ENCODE data around the gene IER2. TPM values are rescaled to one million over a fixed set of nuclear protein-coding genes. Genes with fewer than 3 reads are reported as not detected.
"Not testable (repeated sequence)": the region's sequence is repeated elsewhere in the genome, so short reads cannot be mapped to it uniquely, and the experiment has no call there.

IER2 gene
- total RNA-seq, 1 experiment from 2014 or later: 14.6 TPM

DNA sequence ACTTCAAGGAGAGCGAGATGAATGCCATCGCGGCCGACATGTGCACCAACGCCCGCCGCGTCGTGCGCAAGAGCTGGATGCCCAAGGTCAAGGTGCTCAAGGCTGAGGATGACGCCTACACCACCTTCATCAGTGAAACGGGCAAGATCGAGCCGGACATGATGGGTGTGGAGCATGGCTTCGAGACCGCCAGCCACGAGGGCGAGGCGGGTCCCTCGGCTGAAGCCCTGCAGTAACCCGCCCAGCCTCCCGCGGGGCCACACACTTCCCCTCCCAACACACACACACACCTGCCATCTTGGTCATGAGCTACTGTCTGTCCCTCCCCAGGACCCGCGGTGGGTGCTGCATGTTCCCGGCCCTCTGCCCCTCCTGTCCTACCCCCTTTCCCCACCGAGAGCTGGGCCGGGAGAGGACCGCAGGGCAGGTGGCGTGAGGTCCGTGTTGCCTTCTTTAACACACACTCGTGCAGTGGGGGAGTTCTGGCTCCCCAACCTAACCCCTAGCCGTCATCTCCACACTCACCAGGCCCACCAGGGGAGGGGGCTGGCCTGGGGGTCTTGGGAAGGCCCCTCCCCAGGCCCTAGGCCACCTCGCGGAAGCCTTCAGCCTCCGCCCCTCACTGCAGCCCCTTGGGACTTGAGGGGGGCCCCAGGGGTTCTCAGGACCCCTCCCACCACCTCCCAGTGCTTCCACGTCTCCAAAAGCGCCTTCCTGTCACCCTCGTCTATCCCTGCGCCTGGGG, 11.9 kb upstream of the IER2 start:
- DNase-seq (ENCODE audit: low spot score): no peak

DNA sequence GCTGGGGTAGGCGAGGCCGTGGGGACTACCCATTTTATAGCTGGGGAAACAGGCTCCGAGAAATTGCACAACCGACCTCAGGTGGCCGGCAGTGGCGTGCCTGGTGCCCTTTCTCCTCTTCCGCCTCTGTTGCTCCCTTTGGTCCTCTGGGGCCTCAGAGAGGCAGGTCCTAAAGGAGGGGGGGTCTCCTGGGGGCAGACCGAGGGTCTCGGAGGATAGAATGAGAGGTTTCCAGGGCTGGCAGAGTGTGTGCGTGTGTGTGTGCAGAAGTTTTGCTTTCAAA, 11.4 kb upstream of the IER2 start:
- DNase-seq (ENCODE audit: low spot score): no peak

DNA sequence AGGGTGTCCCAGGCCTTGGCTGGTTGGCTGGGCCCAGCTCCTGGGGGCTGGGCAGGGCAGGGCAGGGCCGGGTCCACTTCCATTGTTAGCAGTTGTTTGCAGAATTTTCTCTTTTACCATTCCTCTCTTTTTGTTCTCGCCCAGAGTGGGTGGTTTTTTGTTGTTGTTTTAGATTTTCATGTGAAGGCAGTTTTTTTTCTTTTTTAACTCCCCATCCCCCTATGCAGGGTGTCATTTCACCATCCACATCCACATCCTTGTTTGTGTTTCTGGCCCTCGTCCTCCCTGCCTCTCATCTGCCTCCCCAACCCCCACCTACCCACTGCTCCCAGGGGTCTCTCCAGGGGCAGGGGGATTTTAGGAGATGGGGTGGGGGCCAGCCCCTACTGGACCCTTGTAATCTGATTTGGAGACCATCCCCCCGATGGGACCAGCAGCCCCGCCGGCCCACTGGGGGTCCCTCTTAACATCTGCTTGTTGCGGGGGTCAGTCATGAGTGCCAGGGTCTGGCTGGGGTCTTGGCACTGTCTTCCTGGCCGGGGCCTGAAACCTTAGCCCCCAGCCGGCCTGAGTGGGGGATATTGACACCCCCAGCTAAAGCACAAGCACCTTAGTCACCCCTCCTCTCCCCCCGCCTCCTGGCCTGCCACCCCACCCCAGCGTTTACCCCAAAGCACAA, 10.4 kb upstream of the IER2 start:
- DNase-seq (ENCODE audit: low spot score): no peak

DNA sequence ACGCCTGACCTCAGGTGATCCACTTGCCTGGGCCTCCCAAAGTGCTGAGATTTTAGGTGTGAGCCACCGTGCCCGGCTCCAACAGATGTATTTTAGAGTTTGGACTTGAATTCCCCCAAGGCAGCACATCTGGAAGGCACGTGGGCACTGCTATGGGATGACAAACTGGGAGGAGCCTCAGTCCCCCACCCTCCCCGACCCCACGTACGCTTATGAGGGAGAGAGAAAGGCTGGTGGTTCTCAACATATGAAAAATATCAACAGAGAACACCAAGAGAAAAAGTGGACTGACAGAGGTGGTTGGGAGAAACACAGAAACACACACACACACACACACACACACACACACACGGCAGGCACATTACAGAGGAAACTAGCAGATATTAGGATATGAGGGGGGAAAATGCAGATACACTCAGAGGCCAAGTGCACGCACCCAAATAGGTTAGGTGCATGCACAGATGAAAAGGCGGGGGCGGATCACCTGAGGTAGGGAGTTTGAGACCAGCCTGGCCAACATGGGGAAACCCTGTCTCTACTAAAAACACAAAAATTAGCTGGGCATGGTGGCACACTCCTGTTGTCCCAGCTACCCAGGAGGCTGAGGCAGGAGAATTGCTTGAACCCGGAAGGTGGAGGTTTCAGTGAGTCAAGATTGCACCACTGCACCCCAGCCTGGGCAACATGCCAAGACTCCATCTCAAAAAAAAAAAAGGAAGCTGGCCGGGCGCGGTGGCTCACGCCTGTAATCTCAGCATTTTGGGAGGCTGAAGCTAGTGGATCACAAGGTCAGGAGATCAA, 3.2 kb upstream of the IER2 start:
- DNase-seq (ENCODE audit: low spot score): no peak

DNA sequence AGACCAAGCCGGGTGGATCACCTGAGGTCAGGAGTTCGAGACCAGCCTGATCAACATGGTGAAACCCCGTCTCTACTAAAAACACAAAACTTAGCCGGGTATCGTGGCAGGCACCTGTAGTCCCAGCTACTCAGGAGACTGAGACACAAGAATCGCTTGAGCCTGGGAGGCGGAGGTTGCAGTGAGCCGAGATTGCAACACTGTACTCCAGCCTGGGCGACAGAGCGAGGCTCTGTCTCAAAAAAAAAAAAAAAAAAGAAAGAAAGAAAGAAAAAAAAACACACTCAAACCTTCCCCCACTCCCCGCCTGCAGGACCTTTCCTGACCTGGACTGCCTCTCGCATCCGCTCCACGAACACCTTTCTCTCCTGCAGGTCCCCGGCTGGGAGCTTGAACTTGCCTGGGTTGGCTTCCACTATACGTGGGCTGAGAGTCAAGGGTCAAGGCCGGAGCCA, 1.0 kb upstream of the IER2 start:
- DNase-seq (ENCODE audit: low spot score): not testable (repeated sequence)

DNA sequence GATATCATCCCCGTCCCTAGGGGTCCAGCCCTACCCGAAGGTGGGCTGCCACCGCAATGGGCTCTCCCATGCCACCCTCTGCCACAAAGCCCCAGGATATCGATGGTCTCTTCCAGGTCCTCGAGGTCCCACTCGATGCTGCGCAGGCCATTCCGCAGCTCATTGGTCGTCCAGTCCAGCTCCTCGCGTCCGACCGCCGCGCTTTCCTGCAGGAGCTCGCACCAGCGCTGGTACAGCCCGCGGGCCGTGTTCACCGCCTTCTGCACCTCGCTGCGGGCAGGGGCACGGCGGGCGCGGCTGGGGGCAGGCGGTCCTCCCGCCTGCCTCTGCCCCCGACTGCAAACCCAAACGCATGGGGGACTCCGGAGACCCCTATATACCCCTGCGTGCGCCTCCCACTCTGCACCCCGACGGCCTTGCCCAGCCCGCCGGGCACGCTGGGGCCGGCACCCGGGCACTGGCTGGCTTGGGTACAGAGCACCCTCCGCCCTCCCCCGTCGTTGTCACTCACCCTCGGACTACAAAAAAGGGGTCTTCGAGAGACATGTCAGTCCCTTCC, 504 bp upstream of the IER2 start:
- DNase-seq (ENCODE audit: low spot score): no peak

DNA sequence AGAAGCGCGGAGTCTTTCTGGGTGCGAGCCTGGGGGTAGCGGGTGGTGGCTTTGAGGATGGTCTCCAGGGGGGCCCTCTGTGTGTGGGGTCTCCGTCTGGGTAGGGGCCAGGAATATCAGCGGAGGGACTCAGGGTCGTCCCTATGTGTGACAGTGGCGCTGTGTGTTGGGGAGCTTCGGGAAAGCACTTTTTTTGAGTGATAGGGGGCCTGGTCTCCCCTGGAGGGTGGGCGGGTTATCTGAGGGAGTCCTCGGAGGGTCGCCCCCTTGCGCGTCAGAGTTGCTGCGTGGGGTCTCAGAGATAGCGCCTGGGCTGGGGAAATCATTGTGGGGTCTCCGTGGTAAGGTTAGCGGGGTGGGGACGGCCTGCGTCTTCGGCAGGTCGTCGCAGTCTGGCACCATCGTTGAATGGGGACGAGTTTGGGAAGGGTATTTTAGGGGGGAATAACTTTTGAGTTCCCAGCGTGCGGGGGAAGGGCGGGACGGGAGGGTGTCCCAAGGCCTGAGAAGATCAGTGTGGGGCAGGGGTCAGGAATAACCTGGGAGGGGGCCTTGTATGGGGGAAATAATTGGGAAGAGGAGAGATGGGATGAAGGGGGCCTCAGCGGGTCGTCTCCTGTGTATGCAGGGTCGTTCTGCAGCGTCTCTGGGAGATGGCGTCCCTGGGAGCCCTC, 857 bp downstream of the IER2 start:
- no peak for DNase-seq (ENCODE audit: low spot score)

DNA sequence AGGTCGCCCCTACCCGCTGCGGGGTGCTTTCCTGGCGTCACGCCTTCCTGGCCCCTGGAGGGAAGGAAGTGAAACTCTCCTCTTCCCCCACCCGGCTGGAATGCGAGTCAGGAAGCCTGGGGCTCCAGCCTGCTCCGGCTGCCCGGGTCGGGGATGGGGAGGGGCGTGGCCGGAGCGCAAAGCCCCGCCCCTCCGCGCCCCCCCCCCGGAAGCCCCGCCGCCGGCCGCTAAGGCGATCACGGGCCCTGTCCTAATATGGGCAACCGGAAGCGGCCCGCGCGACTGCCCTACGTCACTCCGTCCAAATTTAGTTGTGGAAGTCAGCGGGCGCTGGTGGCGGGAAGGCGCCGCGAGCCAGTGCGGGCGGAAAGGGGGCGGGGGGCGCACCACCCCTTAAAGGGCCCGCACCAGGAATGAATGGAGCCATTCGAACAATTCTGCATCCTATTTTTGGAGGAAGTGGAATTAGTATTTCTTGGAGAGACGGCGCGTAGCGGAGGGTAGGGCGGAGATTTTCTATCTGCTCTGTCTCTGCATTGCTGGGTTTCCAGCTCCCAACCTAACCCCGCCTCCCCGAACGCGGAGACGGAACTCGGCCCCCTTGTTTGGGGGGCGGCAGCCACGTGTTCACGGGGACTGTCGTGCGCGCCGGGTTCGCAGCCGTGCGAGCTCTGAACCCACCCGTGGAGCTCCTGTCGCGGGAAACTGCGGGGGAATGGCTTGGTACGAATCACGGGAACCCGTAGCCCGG, 1.6 kb downstream of the IER2 start:
- DNase-seq (ENCODE audit: low spot score): peak; percentile 95

DNA sequence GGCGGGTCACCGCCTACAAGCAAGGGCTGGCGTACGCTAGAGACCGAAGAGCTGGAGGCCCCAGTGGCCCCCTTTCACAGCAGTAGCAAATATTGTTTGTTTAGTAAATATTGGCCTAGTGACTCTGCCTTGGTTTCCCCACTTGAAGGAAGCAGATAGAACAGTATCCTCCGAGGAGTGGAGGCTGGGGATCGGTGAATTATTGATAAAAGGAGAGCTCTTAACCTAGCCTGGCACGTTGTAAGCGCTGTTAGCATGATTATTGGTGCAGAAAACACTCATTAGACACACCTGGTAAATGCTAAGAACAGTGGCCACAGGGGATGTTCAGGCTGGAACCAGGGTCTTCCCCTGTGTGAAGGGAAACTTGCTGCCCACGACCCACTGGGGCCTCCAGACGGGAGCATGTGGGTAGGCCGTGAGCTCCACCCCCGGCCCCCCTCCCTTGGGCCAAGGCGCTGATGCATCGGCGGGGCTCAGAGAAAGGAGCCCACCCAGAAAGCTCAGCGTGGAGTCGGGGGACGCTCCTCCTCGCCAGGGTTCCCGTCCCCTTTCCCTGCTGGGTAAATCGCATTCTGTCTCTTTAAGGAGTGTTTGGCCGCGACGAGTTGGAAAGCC, 2.3 kb downstream of the IER2 start:
- DNase-seq (ENCODE audit: low spot score): no peak

DNA sequence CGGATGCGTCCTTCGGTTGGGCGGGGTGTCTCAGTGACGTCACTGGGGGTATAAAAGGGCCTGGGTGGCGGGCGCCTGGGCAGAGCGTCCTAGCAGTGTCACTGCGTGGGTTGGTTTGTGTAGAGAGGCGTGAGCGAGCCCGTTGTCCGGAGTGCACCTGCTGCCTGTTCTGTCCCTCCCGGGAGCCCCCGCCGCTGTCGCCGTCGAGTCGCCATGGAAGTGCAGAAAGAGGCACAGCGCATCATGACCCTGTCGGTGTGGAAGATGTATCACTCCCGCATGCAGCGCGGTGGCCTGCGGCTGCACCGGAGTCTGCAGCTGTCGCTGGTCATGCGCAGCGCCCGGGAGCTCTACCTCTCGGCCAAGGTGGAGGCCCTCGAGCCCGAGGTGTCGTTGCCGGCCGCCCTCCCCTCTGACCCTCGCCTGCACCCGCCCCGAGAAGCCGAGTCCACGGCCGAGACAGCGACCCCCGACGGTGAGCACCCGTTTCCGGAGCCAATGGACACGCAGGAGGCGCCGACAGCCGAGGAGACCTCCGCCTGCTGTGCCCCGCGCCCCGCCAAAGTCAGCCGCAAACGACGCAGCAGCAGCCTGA, 2.9 kb downstream of the IER2 start:
- peak; percentile 95 for DNase-seq (ENCODE audit: low spot score)

DNA sequence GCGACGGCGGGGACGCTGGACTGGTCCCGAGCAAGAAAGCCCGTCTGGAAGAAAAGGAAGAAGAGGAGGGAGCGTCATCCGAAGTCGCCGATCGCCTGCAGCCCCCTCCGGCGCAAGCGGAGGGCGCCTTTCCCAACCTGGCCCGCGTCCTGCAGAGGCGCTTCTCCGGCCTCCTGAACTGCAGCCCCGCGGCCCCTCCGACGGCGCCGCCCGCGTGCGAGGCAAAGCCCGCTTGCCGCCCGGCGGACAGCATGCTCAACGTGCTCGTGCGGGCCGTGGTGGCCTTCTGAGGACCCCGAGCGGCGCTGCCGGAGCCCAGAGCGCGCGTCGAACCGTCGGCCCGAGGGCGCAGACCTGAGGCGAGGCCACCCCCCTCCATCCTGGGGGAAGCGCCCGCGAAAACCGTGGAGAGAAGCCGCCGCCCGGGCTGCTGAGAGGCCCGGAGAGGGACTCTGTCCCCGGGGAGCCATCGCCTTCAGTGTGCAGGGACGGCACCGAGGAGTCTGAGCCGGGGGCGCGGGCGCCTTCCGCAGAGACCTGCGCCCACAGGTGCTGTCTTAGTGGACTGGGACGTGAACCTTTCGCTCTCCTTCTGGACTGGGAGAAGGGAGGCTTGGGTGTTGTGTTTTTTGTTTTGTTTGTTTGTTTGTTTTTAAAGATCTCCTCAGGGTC, 3.5 kb downstream of the IER2 start:
- DNase-seq (ENCODE audit: low spot score): no peak

DNA sequence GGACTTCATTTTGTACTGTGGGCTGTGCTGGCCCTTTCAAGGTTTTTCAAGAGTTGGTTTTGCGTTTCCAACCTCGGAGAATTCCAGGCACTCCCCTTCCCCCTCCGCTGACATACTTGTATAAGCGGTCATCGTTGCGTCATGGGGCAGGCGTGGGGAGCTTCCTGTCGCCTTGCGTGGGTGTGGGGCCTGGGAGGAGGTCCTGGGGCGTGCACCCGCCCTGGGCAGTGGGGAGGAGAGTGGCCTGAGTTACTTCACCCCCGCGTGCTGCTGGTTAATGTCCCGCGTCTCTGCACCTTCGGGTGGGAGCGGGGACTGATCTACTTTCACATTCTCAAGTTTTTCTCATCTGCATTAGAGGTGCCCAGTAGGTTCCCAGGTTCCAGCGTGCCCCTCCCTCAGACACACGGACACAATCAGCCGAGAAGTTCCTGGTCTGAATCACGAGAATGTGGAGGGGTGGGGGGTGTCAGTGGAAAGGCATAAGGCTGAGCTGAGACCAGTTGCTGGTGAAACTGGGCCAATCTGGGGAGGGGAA, 4.1 kb downstream of the IER2 start:
- peak; percentile 59 for DNase-seq (ENCODE audit: low spot score)

DNA sequence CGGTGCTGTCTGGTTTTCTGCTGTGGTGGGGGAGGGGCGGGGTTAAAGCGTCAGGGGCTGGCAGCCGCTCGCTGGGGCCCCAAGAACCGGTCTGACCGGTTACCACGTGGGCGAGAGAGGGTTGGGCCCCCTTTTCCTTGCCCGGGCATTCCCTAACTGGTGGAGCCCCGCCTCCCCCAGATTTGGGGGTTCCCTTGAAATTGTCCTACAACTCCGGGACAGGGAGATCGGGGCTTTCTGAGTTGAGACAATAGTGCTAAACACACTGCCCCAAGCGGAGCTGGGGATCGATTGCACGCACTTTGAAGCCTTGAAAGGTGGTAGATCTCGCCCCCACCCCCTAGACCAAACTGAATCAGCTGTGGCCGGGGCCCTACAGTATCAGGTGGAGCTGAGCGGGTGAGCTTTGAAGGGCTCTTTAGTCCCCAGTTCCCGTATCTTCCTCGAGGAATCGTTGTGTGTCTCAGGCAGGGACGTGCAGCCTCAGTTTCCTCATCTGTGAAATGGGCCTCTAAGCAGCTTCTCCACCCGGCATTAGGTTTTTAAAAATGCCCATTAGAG, 4.8 kb downstream of the IER2 start:
- peak; percentile 65 for DNase-seq (ENCODE audit: low spot score)

DNA sequence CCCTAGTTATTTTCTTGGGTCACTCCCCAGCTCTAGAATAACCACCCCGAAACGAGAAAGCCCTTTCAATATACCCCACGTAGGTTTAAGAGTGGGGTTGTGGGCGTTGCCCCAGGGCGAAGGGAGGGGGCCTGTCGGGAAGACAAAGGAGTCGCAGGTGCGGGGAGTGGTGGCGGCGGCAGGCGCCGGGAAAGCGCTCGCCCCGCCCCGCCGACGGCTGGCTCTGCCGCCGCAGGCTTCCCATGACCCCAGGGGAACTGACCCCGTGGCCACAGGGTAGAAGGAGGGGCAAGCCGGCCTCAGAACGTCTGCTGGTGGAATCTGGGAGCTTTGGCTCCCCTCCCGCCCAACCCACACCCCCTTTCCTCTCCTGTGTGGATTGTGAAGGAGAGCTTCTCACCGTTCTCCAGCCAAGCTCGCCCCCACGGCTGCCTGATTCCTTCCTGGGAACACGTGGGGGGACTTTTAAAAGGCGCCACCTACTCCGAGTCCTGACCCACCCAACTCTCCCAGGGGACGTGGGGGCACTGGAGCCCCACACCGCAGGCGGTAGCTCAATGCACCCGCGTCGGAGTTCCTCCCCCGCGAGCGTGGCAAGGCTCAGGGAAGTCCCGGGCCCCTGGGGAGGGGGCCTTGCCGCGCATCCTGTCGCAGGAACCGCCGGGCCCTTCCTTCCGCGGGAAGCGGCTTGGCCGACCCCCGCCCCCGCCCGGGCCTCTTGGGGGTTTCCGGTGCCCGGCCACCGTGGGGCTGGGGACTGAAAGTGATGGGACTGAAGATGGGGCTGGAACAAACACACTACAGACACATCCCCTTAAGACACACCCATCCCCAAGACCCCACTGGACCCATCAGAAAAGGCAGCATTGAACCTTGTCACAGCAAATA, 5.5 kb downstream of the IER2 start:
- DNase-seq (ENCODE audit: low spot score): peak; percentile 74

DNA sequence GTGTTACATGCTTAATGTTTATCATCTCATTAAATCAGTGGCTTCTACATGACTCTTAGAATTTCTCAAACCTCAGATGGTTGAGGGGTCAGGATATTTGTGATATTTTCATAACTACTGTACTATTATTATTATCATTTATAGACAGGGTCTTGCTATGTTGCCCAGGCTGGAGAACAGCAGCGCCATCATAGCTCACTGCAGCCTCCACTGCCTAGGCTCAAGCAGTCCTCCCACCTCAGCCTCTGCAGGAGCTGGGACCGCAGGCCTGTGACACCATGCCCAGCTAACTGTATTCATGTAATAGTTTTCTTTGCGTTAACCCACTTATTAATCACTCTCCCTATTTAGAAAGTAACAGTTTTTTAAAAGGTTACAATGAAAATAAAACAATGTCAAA, 9.5 kb downstream of the IER2 start:
- no peak for DNase-seq (ENCODE audit: low spot score)

DNA sequence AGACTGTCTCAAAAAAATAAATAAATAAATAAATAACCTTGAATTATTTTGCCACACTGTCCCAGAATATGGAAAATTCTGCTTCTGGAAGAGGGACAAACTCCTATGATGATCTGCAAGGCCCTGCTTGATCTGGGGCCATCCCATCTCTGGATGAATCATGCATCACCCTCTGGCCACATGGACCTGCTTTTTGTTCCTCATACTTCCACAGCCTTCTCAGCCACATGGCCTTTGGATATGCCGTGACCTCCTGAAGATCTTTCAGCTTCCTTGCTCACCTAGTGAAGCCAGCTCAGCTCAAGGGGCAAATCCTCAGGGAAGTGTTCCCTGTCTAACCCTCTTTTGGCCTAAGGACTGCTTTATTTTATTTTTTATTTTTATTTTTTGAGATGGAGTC, 10.3 kb downstream of the IER2 start:
- no peak for DNase-seq (ENCODE audit: low spot score)

DNA sequence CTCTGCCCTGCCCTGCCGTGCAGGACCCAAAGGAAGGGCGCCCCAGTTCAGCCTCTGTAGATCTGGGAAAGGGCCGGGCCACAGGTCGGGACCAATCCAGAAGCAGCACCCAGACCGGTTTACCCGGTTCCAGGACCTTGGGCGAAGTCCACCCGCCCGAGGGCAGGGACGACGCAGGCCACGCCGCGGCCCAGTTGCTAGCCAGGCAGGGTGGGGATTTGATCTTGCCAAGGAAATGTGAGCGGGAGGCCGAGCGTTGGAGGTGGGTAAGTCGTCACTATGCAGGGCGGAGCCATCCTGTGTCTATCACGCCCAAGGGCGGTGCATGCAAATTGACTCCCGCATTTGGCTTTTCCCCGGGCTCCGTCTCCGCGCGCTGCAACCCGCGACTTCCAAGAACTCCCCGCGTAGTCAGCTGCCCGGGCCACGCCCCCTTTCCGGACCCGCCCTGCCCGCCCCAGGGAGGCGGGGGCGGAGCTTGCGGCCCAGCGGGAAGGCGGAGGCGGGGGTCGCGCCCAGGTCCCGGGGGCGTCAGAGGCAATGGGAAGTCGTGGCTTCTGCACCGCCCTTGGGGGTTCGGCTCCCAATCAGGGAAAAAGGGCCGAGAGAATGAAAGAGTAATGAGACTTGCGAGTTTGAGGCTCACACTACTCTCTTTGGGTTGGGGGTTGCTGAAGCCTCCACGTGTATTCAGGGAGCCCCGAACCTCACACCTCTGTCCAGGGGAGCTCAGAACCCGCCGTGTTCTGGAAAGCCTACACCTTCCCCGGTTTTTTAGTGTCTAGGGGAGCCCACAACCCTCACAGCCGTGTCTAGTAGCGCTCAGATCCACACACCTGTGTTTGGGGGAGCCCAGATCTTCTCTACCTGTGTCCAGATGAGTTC, 12.8 kb downstream of the IER2 start:
- DNase-seq (ENCODE audit: low spot score): peak; percentile 98

All from H4 (cell line).